Cardiac fibroblast (primary cell): ENCODE measurements around the gene LDB3.

Experiments used
- DNase-seq, 2 donors: peaks; one replicate each; pipeline versions ENCODE4 v3.0.0 to v3.0.0-alpha.2; 2010; ENCODE audit warnings: low read depth in 2 of 2
- H3K4me3 ChIP-seq, 2 donors: replicated peaks in 1 of 2; 1 replicate in 1 of 2; 2 replicates in 1 of 2; pipeline ENCODE4 v1.5.1; 2011; ENCODE audit warnings: low read depth in 2 of 2, low read length in 2 of 2, mild to moderate bottlenecking in 2 of 2, moderate library complexity in 1 of 2
- CTCF ChIP-seq: IDR thresholded peaks from one replicate; pipeline ENCODE4 v1.5.1; 2011; ENCODE audit warnings: low read depth, mild to moderate bottlenecking, low read length, inconsistent platforms

Gene LDB3

GRCh38 chr10:86670876-86671275 lies 2.6 kb downstream of the LDB3 start:
- no peak for TF ChIP-seq CTCF
- H3K4me3 ChIP-seq = no peak overlapping the region

GRCh38 chr10:86671419-86671818 lies 3.1 kb downstream of the LDB3 start:
- TF ChIP-seq CTCF = no peak
- no peak for DNase-seq
- no peak overlapping the region for H3K4me3 ChIP-seq

More at GRCh38 chr10:86670876-86671275, 2.6 kb downstream of the LDB3 start:
- no peak for DNase-seq

- no peak for TF ChIP-seq CTCF
- DNase-seq = peak in 1 of 2 donors; percentile 53
- no peak overlapping the region for H3K4me3 ChIP-seq
Measured at GRCh38 chr10:86671985-86672710, 3.8 kb downstream of the LDB3 start.

- no peak for DNase-seq
Measured at GRCh38 chr10:86673216-86673826, 5.0 kb downstream of the LDB3 start.

GRCh38 chr10:86673827-86674581 lies 5.7 kb downstream of the LDB3 start:
- DNase-seq = no peak
- no peak for TF ChIP-seq CTCF
- no peak overlapping the region for H3K4me3 ChIP-seq

More at GRCh38 chr10:86673216-86673826, 5.0 kb downstream of the LDB3 start:
- no peak overlapping the region for H3K4me3 ChIP-seq
- no peak for TF ChIP-seq CTCF

- no peak for TF ChIP-seq CTCF
- no peak overlapping the region for H3K4me3 ChIP-seq
- DNase-seq = no peak
Measured at GRCh38 chr10:86674912-86675311, 6.6 kb downstream of the LDB3 start.
